ENCODE results near the gene SRBD1.

Gene SRBD1

GRCh38 chr2:45382744-45383143, 228.3 kb downstream of the SRBD1 start:
- TF ChIP-seq TAF1 (IDR thresholded peaks at IDR 0.05; ENCODE audit: borderline replicate concordance, insufficient read depth, low read length): no peak
- no peak for TF ChIP-seq POLR2AphosphoS5 (IDR thresholded peaks at IDR 0.05; ENCODE audit: low read depth, low read length)
- TF ChIP-seq REST (IDR thresholded peaks at IDR 0.05; ENCODE audit: insufficient read depth in 1 of 2, low read depth in 2 of 2, low read length in 2 of 2): no peak
- TF ChIP-seq SIN3A (IDR thresholded peaks at IDR 0.05; ENCODE audit: borderline replicate concordance, insufficient read depth, low read length): no peak
- no peak for TF ChIP-seq FOXP2 (optimal IDR thresholded peaks at IDR 0.05; ENCODE audit: borderline replicate concordance, extremely low read depth, extremely low read length, insufficient read depth)

- TF ChIP-seq SIN3A (IDR thresholded peaks at IDR 0.05; ENCODE audit: borderline replicate concordance, insufficient read depth, low read length) (no peak), FOXP2 (optimal IDR thresholded peaks at IDR 0.05; ENCODE audit: borderline replicate concordance, extremely low read depth, extremely low read length, insufficient read depth) (no peak), REST (IDR thresholded peaks at IDR 0.05; ENCODE audit: insufficient read depth in 1 of 2, low read depth in 2 of 2, low read length in 2 of 2) (no peak), POLR2AphosphoS5 (IDR thresholded peaks at IDR 0.05; ENCODE audit: low read depth, low read length) (no peak), TAF1 (IDR thresholded peaks at IDR 0.05; ENCODE audit: borderline replicate concordance, insufficient read depth, low read length) (no peak)
Measured at GRCh38 chr2:45380131-45380836, 230.8 kb downstream of the SRBD1 start.

GRCh38 chr2:45379399-45380087, 231.5 kb downstream of the SRBD1 start:
- TF ChIP-seq REST (IDR thresholded peaks at IDR 0.05; ENCODE audit: insufficient read depth in 1 of 2, low read depth in 2 of 2, low read length in 2 of 2) (no peak), TAF1 (IDR thresholded peaks at IDR 0.05; ENCODE audit: borderline replicate concordance, insufficient read depth, low read length) (no peak), POLR2AphosphoS5 (IDR thresholded peaks at IDR 0.05; ENCODE audit: low read depth, low read length) (no peak), SIN3A (IDR thresholded peaks at IDR 0.05; ENCODE audit: borderline replicate concordance, insufficient read depth, low read length) (no peak), FOXP2 (optimal IDR thresholded peaks at IDR 0.05; ENCODE audit: borderline replicate concordance, extremely low read depth, extremely low read length, insufficient read depth) (no peak)

- TF ChIP-seq POLR2AphosphoS5 (IDR thresholded peaks at IDR 0.05; ENCODE audit: low read depth, low read length) (no peak), FOXP2 (optimal IDR thresholded peaks at IDR 0.05; ENCODE audit: borderline replicate concordance, extremely low read depth, extremely low read length, insufficient read depth) (no peak), REST (IDR thresholded peaks at IDR 0.05; ENCODE audit: insufficient read depth in 1 of 2, low read depth in 2 of 2, low read length in 2 of 2) (no peak), TAF1 (IDR thresholded peaks at IDR 0.05; ENCODE audit: borderline replicate concordance, insufficient read depth, low read length) (no peak), SIN3A (IDR thresholded peaks at IDR 0.05; ENCODE audit: borderline replicate concordance, insufficient read depth, low read length) (no peak)
Measured at GRCh38 chr2:45373534-45373933, 237.5 kb downstream of the SRBD1 start.

Data from PFSK-1 (cell line).